Measurements from ENCODE around the gene STK33.

DNA sequence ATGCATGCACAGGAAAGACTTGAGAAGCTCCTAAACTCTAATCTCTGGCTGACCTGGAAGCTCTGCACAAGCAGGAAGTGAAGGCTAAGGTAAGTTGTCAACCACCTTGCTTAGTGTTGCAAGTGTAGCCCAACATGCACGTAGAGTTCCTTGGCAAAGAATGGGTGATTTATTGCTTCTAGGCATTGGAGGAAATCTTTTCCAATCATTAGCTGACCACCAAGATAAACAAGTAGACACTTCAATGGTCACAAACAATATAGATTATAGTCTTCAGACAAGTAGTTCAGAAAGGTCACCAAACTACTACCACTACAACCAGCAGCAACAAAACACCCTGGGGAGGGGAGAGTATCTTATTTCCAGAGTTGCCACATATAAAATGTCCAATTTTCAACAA lies 105.6 kb downstream of the STK33 start:
- TF ChIP-seq, protein P1, sequence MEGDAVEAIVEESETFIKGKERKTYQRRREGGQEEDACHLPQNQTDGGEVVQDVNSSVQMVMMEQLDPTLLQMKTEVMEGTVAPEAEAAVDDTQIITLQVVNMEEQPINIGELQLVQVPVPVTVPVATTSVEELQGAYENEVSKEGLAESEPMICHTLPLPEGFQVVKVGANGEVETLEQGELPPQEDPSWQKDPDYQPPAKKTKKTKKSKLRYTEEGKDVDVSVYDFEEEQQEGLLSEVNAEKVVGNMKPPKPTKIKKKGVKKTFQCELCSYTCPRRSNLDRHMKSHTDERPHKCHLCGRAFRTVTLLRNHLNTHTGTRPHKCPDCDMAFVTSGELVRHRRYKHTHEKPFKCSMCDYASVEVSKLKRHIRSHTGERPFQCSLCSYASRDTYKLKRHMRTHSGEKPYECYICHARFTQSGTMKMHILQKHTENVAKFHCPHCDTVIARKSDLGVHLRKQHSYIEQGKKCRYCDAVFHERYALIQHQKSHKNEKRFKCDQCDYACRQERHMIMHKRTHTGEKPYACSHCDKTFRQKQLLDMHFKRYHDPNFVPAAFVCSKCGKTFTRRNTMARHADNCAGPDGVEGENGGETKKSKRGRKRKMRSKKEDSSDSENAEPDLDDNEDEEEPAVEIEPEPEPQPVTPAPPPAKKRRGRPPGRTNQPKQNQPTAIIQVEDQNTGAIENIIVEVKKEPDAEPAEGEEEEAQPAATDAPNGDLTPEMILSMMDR (IDR thresholded peaks at IDR 0.05): no peak
- no peak for TF ChIP-seq POLR2A (IDR thresholded peaks at IDR 0.05)
